ENCODE data around the gene ZNRF1. TPM values are rescaled to one million over a fixed set of nuclear protein-coding genes. Genes with fewer than 3 reads are reported as not detected.

Gene ZNRF1
- total RNA-seq, 1 donor, result 2.9 TPM

DNA sequence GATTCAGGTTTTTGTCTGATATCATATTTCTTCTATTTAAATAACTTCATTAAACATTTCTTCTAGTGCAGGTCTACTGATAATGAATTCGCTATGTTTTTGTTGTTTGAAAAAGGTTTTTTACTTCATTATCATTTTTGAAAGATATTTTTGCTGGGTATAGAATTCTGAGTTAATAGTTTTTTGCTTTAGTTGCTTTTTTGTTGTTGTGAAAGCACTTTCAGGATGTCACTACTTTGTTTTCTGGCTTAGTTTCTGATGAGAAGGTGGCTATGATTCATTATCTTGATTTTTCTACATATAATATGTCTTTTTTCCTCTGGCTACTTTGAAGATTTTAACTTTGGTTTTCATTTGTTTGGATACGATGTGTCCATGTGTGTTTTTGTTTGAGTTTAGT is 153.0 kb downstream of the ZNRF1 start:
- H3K4me3 ChIP-seq (ENCODE audit: low read length), result no peak overlapping the region
- peaks cover 11% of the 10 kb centered on the region for H3K9me3 ChIP-seq (ENCODE audit: low read depth, low read length)
- peaks cover 9% of the 10 kb centered on the region for H3K4me1 ChIP-seq (ENCODE audit: insufficient read depth, low read length)
- no peaks in the 10 kb centered on the region for H3K27me3 ChIP-seq (ENCODE audit: insufficient read depth, low read length)

DNA sequence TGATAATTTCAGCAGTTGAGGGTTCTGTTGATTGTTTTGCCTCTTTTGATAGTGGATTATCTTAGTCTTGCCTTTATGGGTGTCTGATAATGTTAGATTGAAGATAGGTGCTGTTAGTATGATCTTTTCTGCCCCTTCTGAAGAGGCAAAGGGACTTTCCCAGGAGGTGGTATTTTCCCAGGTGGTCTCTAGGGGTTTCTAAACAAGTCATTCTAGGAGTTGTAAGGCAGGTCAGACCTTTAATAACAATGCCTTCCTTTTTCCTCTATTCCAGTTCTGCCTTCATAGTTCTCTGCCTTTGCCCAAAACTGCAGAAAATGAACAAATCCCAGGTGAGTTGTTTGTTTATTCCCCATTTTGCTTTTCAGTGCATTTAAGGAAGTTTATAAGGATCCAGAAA is 153.8 kb downstream of the ZNRF1 start:
- H3K9me3 ChIP-seq (ENCODE audit: low read depth, low read length), result peaks cover 11% of the 10 kb centered on the region
- H3K4me3 ChIP-seq (ENCODE audit: low read length), result no peak overlapping the region

DNA sequence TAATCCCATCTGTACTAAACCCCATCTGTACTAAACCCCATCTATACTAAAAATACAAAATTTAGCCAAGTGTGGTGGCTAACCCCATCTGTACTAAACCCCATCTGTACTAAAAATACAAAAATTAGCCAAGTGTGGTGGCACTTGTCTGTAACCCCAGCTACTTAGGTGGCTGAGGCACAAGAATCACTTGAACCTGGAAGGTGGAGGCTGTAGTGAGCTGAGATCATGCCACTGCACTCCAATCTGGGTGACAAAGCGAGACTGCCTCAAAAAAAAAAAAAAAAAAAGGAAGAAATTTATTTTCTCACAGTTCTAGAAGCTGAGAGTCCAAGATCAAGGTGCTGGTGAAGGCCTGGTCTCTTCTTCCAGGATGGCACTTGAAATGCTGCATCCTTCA is 161.6 kb downstream of the ZNRF1 start:
- H3K4me3 ChIP-seq (ENCODE audit: low read length), result no peak overlapping the region
- no peaks in the 10 kb centered on the region for H3K9me3 ChIP-seq (ENCODE audit: low read depth, low read length)
- no peaks in the 10 kb centered on the region for H3K4me1 ChIP-seq (ENCODE audit: insufficient read depth, low read length)
- H3K27me3 ChIP-seq (ENCODE audit: insufficient read depth, low read length), result no peaks in the 10 kb centered on the region

More for the DNA sequence above, 153.8 kb downstream of the ZNRF1 start:
- peaks cover 9% of the 10 kb centered on the region for H3K4me1 ChIP-seq (ENCODE audit: insufficient read depth, low read length)
- no peaks in the 10 kb centered on the region for H3K27me3 ChIP-seq (ENCODE audit: insufficient read depth, low read length)

Other genes starting within 250 kb of the ZNRF1 start
- gene FA2H, start 224.2 kb upstream of the ZNRF1 start, total RNA-seq, result 0.42 TPM
- 16.7 TPM for gene WDR59, start 13.9 kb upstream of the ZNRF1 start, total RNA-seq
- 0.84 TPM for gene LDHD, start 117.8 kb downstream of the ZNRF1 start, total RNA-seq
- 14.2 TPM for gene ZFP1, start 149.5 kb downstream of the ZNRF1 start, total RNA-seq
- gene CTRB2, start 208.1 kb downstream of the ZNRF1 start, total RNA-seq, result not detected
- gene CTRB1, start 220.0 kb downstream of the ZNRF1 start, total RNA-seq, result not detected

Measured in mononuclear cell (primary cell).